Caco-2 (cell line): ENCODE measurements around the gene NYAP1. TPM values are rescaled to one million over a fixed set of nuclear protein-coding genes. Genes with fewer than 3 reads are reported as not detected.
"Not testable (repeated sequence)": the region's sequence is repeated elsewhere in the genome, so short reads cannot be mapped to it uniquely, and the experiment has no call there.

ENCODE experiments used
- BruUV-seq: library from RNA; stranded (reverse); fragments of 400-500 nt; replicated peaks from 2 replicates; lab custom pipeline; 2021; lab: Mats Ljungman, UMichigan
- CTCF ChIA-PET: fragments of 300-600 bp; sonication (Branson Sonifier 250); formaldehyde crosslinking; loops from one replicate; lab custom pipeline; 2022; ENCODE audit warnings: antibody characterized with exemption; lab: Charles Lee
- POLR2A ChIA-PET: fragments of 300-600 bp; sonication (Branson Sonifier 250); formaldehyde crosslinking; loops from one replicate; lab custom pipeline; 2022; ENCODE audit warnings: antibody characterized with exemption; lab: Charles Lee
- DNase-seq, 2 experiments: peaks; one replicate each; pipeline versions ENCODE4 v3.0.0 to v3.0.0-alpha.2; 2020 to 2022
- H3K27me3 ChIP-seq: replicated peaks from 2 replicates; pipeline ENCODE4 v1.6.0; 2011; ENCODE audit warnings: low read length; ENCODE audit not compliant: control insufficient read depth, insufficient read depth
- H3K36me3 ChIP-seq: 2 replicates; pipeline ENCODE4 v1.5.1; 2011; ENCODE audit warnings: low read length; ENCODE audit not compliant: control insufficient read depth, insufficient read depth
- H3K4me1 ChIP-seq: fragments of 250-450 bp; sonication (Bioruptor Pico); 2 replicates; pipeline ENCODE4 v1.5.1; 2020; ENCODE audit warnings: mild to moderate bottlenecking
- H3K4me3 ChIP-seq: 2 replicates; pipeline ENCODE4 v1.5.1; 2011; ENCODE audit warnings: low read depth, mild to moderate bottlenecking, control low read depth, low read length
- H3K9me3 ChIP-seq: fragments of 250-450 bp; sonication (Bioruptor Pico); 2 replicates; pipeline ENCODE4 v1.5.1; 2020; ENCODE audit warnings: mild to moderate bottlenecking, moderate library complexity
- H3K27ac Mint-ChIP-seq: one replicate; pipeline ENCODE4 v1.8.0; 2022; ENCODE audit warnings: mixed read lengths; ENCODE audit not compliant: unreplicated experiment
- H3K27me3 Mint-ChIP-seq: one replicate; pipeline ENCODE4 v1.8.0; 2022; ENCODE audit warnings: mixed read lengths; ENCODE audit not compliant: insufficient read depth, unreplicated experiment
- H3K36me3 Mint-ChIP-seq: one replicate; pipeline ENCODE4 v1.8.0; 2022; ENCODE audit warnings: mild to moderate bottlenecking, mixed read lengths; ENCODE audit not compliant: insufficient read depth, unreplicated experiment
- H3K4me1 Mint-ChIP-seq: one replicate; pipeline ENCODE4 v1.8.0; 2022; ENCODE audit warnings: low read depth, mixed read lengths; ENCODE audit not compliant: unreplicated experiment
- H3K4me3 Mint-ChIP-seq: one replicate; pipeline ENCODE4 v1.8.0; 2022; ENCODE audit warnings: mild to moderate bottlenecking, moderate library complexity, mixed read lengths; ENCODE audit not compliant: unreplicated experiment
- H3K9me3 Mint-ChIP-seq: one replicate; pipeline ENCODE4 v1.8.0; 2022; ENCODE audit warnings: mixed read lengths; ENCODE audit not compliant: unreplicated experiment
- intact Hi-C: fragments of 100-400 bp; cut with micrococcal nuclease; formaldehyde crosslinking; loops from one replicate; pipeline ENCODE4 v1.10.0; 2022; ENCODE audit not compliant: unreplicated experiment
- total RNA-seq: library from RNA; stranded (reverse); gene quantifications from 2 replicates; pipeline ENCODE4 v1.2.3, GENCODE V29; 2022
- TF ChIP-seq, protein P1 (sequence below), 2 experiments: fragments of 200-600 bp in 1 of 2; IDR thresholded peaks; 1 replicate in 1 of 2; 2 replicates in 1 of 2; pipeline versions ENCODE4 v1.5.1 to v1.8.0; 2011 to 2022; ENCODE audit warnings: antibody characterized with exemption in 1 of 2, control low read depth in 1 of 2, inconsistent platforms in 1 of 2, low read depth in 1 of 2, low read length in 1 of 2, mild to moderate bottlenecking in 1 of 2, moderate library complexity in 1 of 2; ENCODE audit not compliant: insufficient read depth in 1 of 2, severe bottlenecking in 1 of 2, unreplicated experiment in 1 of 2

The NYAP1 gene
- total RNA-seq, 1 experiment from 2014 or later: 1.3 TPM

DNA sequence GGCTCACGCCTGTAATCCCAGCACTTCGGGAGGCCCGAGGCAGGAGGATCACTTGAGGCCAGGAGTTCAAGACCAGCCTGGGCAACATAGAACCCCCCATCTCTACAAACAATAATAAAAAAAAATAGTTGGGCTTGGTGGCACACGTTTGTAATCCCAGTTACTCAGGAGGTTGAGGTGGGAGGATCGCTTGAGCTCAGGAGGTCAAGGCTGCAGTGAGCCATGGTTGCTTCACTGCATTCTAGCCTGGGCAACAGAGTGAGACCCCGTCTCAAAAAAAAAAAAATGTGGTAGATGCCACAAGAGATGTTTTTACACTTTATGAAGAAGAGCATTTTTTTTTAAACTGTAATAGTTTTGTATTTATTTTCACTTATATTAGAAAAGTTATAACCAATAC lies 12.8 kb downstream of the NYAP1 start:
- peaks cover 10% of the 10 kb centered on the region for H3K36me3 Mint-ChIP-seq
- Histone ChIP-seq H3K36me3 (no peaks in the 10 kb centered on the region), H3K27me3 (no peaks in the 10 kb centered on the region), H3K4me1 (0 out of 2 replicates have a peak, but pooled peaks cover 4% of the 10 kb centered on the region), H3K9me3 (no peaks in the 10 kb centered on the region), H3K4me3 (no peak overlapping the region)
- H3K4me1 Mint-ChIP-seq: no peaks in the 10 kb centered on the region
- no peak overlapping the region for H3K4me3 Mint-ChIP-seq
- no peak overlapping the region for H3K27ac Mint-ChIP-seq
- CTCF ChIA-PET: no interaction called here
- POLR2A ChIA-PET: no interaction called here
- TF ChIP-seq, protein P1, sequence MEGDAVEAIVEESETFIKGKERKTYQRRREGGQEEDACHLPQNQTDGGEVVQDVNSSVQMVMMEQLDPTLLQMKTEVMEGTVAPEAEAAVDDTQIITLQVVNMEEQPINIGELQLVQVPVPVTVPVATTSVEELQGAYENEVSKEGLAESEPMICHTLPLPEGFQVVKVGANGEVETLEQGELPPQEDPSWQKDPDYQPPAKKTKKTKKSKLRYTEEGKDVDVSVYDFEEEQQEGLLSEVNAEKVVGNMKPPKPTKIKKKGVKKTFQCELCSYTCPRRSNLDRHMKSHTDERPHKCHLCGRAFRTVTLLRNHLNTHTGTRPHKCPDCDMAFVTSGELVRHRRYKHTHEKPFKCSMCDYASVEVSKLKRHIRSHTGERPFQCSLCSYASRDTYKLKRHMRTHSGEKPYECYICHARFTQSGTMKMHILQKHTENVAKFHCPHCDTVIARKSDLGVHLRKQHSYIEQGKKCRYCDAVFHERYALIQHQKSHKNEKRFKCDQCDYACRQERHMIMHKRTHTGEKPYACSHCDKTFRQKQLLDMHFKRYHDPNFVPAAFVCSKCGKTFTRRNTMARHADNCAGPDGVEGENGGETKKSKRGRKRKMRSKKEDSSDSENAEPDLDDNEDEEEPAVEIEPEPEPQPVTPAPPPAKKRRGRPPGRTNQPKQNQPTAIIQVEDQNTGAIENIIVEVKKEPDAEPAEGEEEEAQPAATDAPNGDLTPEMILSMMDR (IDR thresholded peaks at IDR 0.05; ENCODE audit: insufficient read depth in 1 of 2, low read depth in 1 of 2, low read length in 1 of 2, severe bottlenecking in 1 of 2, unreplicated experiment in 1 of 2): no peak
- intact Hi-C loops: no loop called here
- no peak for DNase-seq
- no peaks in the 10 kb centered on the region for H3K9me3 Mint-ChIP-seq
- no TSS peak for BruUV-seq
- no peaks in the 10 kb centered on the region for H3K27me3 Mint-ChIP-seq

DNA sequence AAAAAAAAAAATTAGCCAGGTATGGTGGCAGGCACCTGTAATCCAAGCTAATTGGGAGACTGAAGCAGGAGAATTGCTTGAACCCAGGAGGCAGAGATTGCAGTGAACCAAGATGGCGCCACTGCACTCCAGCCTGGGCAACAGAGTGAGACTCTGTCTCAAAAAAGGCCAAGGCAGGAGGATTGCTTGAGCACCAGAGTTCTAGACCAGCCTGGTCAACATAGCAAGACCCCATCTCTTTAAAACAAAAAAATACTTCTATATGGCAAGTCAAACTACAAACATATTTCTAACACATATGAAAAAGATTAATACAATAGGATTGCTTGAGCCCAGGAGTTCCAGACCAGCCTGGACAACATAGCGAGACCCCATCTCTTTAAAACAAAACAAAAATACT lies 17.0 kb downstream of the NYAP1 start:
- CTCF ChIA-PET: interaction anchor here (0.6 kb wide), 1 partner anchor 53 kb away, joined by 3 read pairs; no protein-coding TSS in a partner anchor
- H3K27ac Mint-ChIP-seq, H3K27me3 Mint-ChIP-seq, H3K27me3 ChIP-seq, H3K4me3 ChIP-seq, BruUV-seq, H3K36me3 Mint-ChIP-seq, H3K36me3 ChIP-seq, DNase-seq, POLR2A ChIA-PET, H3K4me3 Mint-ChIP-seq, H3K9me3 ChIP-seq, H3K9me3 Mint-ChIP-seq: not testable (repeated sequence)
- H3K4me1 ChIP-seq: peaks cover 27% of the 10 kb centered on the region
- intact Hi-C loops: loop anchor here (5.0 kb wide), 1 partner anchor 47 kb away; no protein-coding TSS in a partner anchor
- peaks cover 14% of the 10 kb centered on the region for H3K4me1 Mint-ChIP-seq

DNA sequence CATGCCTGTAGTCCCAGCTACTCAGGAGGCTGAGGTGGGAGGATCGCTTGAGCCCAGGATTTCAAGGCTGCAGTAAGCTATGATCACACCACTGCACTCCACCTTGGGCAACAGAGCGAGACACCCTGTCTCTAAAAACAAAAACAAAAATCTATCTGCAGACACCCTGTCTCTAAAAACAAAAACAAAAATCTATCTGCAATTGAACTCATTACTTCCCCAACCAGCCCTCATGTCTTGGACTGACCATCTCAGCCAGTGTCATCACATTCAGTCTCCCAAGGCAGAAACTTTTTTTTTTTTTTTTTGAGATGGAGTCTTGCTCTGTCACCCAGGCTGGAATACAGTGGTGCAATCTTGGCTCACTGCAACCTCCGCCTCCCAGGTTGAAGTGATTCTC lies 20.3 kb downstream of the NYAP1 start:
- H3K9me3 ChIP-seq, DNase-seq: not testable (repeated sequence)

DNA sequence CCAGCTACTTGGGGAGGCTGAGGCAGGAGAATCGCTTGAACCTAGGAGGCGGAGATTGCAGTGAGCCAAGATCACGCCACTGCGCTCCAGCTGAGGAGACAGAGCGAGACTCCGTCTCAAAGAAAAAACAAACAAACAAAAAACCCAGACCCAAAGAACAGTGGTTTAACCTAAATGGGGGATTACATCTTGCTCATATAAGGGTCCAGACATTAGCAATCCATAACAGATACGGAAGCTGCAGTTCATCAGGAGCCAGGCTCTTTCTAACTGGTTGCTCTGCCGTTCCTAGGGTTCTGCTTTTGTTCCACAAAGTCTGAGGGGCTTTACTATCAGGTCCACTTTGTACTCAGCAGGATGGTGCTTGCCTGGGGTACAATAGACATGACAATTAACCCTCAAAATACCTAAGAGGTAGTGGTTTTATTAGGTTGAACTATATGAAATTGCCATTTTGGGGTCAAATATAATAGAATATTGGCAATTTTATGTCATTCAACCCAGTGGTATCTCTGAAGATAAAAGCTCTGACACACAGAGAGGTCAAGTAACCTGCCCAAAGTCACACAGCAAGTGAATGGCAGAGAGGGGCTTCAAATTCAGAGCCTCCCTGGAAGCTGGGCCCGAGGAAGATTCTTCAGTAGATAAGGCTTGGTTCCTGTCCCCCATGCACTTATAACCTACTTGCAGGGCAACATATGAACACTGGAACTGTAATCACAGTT lies 21.3 kb downstream of the NYAP1 start:
- H3K27me3 ChIP-seq: no peaks in the 10 kb centered on the region
- H3K36me3 ChIP-seq: no peaks in the 10 kb centered on the region
- H3K9me3 ChIP-seq: no peaks in the 10 kb centered on the region
- H3K4me3 ChIP-seq: no peak overlapping the region
- ChIA-PET POLR2A (no interaction called here), CTCF (no interaction called here)
- no peaks in the 10 kb centered on the region for H3K27me3 Mint-ChIP-seq
- BruUV-seq: no TSS peak
- peaks cover 27% of the 10 kb centered on the region for H3K4me1 ChIP-seq
- no peak overlapping the region for H3K4me3 Mint-ChIP-seq
- no peak for DNase-seq
- TF ChIP-seq, protein P1 (IDR thresholded peaks at IDR 0.05; ENCODE audit: insufficient read depth in 1 of 2, low read depth in 1 of 2, low read length in 1 of 2, severe bottlenecking in 1 of 2, unreplicated experiment in 1 of 2): no peak
- peak overlapping the region; percentile 78 for H3K27ac Mint-ChIP-seq
- H3K36me3 Mint-ChIP-seq: peaks cover 8% of the 10 kb centered on the region
- no peaks in the 10 kb centered on the region for H3K9me3 Mint-ChIP-seq
- peaks cover 14% of the 10 kb centered on the region for H3K4me1 Mint-ChIP-seq
- intact Hi-C loops: loop anchor here (5.0 kb wide), 1 partner anchor 42 kb away; no protein-coding TSS in a partner anchor

More for the DNA sequence above, 20.3 kb downstream of the NYAP1 start:
- intact Hi-C loops: loop anchor here (5.0 kb wide), 1 partner anchor 43 kb away; no protein-coding TSS in a partner anchor
- H3K4me1 ChIP-seq: peaks cover 27% of the 10 kb centered on the region
- H3K36me3 ChIP-seq, POLR2A ChIA-PET, CTCF ChIA-PET, H3K36me3 Mint-ChIP-seq, H3K9me3 Mint-ChIP-seq, BruUV-seq, H3K27me3 ChIP-seq, H3K4me3 ChIP-seq, H3K4me3 Mint-ChIP-seq, H3K27me3 Mint-ChIP-seq: not testable (repeated sequence)
- Mint-ChIP-seq H3K4me1 (peaks cover 14% of the 10 kb centered on the region), H3K27ac (peak overlapping the region; percentile 78)
